Right atrium auricular region (tissue), 2 donors: Measurements from ENCODE around the gene INPP4B. TPM values are rescaled to one million over a fixed set of nuclear protein-coding genes. Genes with fewer than 3 reads are reported as not detected.

ENCODE experiments used
- DNase-seq: peaks from one replicate; pipeline ENCODE4 v3.0.0-alpha.2; 2019; ENCODE audit warnings: low spot score
- H3K27ac ChIP-seq, 2 donors: fragments of 200-600 bp; sonication (generic); 1 replicate in 1 of 2; 2 replicates in 1 of 2; pipeline ENCODE4 v1.5.1; 2016 to 2019
- H3K27me3 ChIP-seq, 2 donors: fragments of 200-600 bp; sonication (generic); one replicate each; pipeline versions ENCODE4 v1.5.1 to v1.6.0; 2017 to 2019
- H3K36me3 ChIP-seq: fragments of 200-600 bp; sonication (generic); one replicate; pipeline ENCODE4 v1.5.1; 2016
- H3K4me1 ChIP-seq, 2 donors: fragments of 200-600 bp; sonication (generic); one replicate each; pipeline versions ENCODE4 v1.5.1 to v1.6.0; 2017 to 2019
- H3K4me3 ChIP-seq, 2 donors: fragments of 200-600 bp; sonication (generic); 1 replicate in 1 of 2; 2 replicates in 1 of 2; pipeline ENCODE4 v1.5.1; 2017 to 2019; ENCODE audit warnings: mild to moderate bottlenecking in 1 of 2, moderate library complexity in 1 of 2
- H3K9me3 ChIP-seq, 2 donors: fragments of 200-600 bp; sonication (generic); one replicate each; pipeline ENCODE4 v1.5.1; 2019
- total RNA-seq, 2 donors: library from RNA; depleted of rRNA; stranded (reverse); fragments of >200 nt; gene quantifications; one replicate each; pipeline ENCODE4 v1.1.0, GENCODE V29; 2016
- TF ChIP-seq, protein P1 (sequence below), 2 donors: fragments of 200-600 bp; sonication (generic); IDR thresholded peaks; one replicate each; pipeline ENCODE4 v1.5.1; 2019; ENCODE audit warnings: antibody characterized with exemption in 2 of 2

INPP4B gene
- total RNA-seq, 2 donors from 2014 or later = 14.8 to 15.3 TPM

DNA sequence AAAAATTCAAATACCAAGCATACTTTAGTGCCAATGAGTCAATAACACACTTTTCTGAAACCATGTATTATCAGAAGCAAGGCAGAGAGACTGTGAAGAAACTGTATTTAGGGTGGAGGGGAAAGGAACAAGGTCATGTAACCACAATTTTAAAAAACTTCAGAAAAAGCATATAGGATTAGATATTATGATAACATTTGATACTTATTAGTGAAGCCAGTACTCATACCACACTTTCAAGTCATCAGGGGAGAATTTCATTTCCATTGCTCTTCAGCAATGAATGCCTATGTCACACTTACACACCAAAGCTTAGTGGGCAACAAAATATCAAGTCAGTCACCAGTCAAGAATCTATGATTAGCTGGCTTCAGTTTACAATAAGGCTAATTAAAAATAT lies 607.5 kb downstream of the INPP4B start:
- Histone ChIP-seq H3K27ac (no peak overlapping the region), H3K9me3 (no peaks in the 10 kb centered on the region), H3K27me3 (no peaks in the 10 kb centered on the region), H3K4me1 (no peaks in the 10 kb centered on the region), H3K4me3 (no peak overlapping the region), H3K36me3 (no peaks in the 10 kb centered on the region)
- DNase-seq = no peak
- TF ChIP-seq, protein P1, sequence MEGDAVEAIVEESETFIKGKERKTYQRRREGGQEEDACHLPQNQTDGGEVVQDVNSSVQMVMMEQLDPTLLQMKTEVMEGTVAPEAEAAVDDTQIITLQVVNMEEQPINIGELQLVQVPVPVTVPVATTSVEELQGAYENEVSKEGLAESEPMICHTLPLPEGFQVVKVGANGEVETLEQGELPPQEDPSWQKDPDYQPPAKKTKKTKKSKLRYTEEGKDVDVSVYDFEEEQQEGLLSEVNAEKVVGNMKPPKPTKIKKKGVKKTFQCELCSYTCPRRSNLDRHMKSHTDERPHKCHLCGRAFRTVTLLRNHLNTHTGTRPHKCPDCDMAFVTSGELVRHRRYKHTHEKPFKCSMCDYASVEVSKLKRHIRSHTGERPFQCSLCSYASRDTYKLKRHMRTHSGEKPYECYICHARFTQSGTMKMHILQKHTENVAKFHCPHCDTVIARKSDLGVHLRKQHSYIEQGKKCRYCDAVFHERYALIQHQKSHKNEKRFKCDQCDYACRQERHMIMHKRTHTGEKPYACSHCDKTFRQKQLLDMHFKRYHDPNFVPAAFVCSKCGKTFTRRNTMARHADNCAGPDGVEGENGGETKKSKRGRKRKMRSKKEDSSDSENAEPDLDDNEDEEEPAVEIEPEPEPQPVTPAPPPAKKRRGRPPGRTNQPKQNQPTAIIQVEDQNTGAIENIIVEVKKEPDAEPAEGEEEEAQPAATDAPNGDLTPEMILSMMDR (IDR thresholded peaks at IDR 0.05) = no peak

DNA sequence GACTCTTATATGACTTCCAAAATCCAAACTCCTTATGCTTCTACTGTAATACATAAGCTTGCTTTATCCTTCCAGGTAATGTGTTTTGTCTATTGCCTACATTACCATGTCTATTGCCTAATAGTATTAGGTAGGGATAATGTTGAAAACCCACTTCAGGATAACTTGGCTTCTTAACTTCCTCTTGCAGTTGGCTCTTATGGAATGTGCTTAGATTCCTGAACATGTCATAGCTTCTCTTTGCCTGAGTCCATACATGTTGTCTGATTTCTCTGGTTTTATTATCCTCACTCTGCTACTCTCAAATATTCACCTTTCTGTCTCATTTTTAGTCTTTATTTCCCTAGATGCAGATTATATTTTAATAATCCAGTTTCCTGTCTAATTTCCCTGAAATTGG lies 609.8 kb downstream of the INPP4B start:
- DNase-seq = no peak
- Histone ChIP-seq H3K27me3 (no peaks in the 10 kb centered on the region), H3K4me3 (no peak overlapping the region), H3K36me3 (no peaks in the 10 kb centered on the region), H3K9me3 (no peaks in the 10 kb centered on the region), H3K27ac (no peak overlapping the region), H3K4me1 (no peaks in the 10 kb centered on the region)
- TF ChIP-seq, protein P1 (IDR thresholded peaks at IDR 0.05) = no peak

DNA sequence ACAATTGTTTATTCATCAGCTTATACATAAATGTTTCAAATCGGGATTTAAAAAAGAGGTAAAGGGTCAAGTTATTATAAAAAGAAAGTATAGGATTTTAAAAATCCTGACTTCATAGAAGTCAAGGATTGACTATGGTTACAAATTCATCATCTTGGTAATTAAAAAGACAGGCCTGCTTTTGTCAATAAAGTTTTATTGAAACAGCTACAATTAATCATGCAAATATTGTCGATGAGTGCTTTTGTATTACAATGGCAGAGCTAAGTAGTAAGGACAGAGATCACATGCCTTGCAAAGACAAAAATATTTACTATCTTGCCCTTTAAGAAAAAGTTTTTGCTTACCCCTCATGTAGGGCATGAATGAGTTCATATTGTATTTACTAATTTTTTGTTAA lies 614.3 kb downstream of the INPP4B start:
- no peaks in the 10 kb centered on the region for H3K4me1 ChIP-seq
- no peaks in the 10 kb centered on the region for H3K9me3 ChIP-seq
- DNase-seq = no peak
- no peaks in the 10 kb centered on the region for H3K27me3 ChIP-seq
- H3K4me3 ChIP-seq = no peak overlapping the region
- TF ChIP-seq, protein P1 (IDR thresholded peaks at IDR 0.05) = no peak
- no peak overlapping the region for H3K27ac ChIP-seq
- H3K36me3 ChIP-seq = no peaks in the 10 kb centered on the region

DNA sequence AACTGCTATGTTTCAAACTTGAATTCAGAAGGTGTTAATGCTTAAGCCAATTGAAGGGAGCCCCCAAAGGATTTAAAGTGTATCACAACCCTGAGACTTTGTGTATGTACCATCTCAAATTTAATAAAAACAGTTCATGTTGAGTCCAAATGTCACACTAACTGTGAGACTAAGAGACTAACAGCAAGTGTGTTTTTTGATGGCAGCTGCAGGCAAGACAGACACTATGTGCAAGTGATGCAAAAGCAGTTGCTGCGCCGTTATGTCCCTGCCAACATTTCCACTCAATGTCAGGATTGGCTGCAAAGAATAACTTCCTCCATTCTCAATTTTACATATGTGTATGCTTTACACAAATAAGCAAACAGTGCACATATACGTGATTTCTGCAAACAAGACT lies 615.1 kb downstream of the INPP4B start:
- Histone ChIP-seq H3K36me3 (no peaks in the 10 kb centered on the region), H3K9me3 (no peaks in the 10 kb centered on the region), H3K27ac (no peak overlapping the region), H3K4me1 (no peaks in the 10 kb centered on the region), H3K27me3 (no peaks in the 10 kb centered on the region), H3K4me3 (no peak overlapping the region)
- DNase-seq = no peak
- TF ChIP-seq, protein P1 (IDR thresholded peaks at IDR 0.05) = no peak

DNA sequence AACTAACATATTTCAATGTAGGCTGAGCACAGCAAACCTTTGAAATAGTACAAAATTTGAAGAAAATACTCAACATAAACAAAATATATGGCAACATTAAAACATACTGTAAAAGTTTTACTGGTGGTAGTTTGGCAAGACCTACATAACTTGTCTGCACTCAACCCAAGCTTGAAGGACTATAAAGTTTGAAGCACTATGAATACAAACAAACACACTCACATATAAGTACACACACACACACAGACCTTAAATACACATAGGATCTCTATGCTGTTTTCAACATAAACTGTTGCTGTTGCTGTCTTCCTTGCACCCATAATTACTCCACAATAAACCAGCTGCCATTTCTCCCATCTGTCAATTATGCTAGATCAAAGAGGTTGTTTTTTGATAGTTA lies 620.1 kb downstream of the INPP4B start:
- H3K27me3 ChIP-seq = no peaks in the 10 kb centered on the region
- H3K27ac ChIP-seq = no peak overlapping the region
- no peaks in the 10 kb centered on the region for H3K9me3 ChIP-seq
- H3K36me3 ChIP-seq = no peaks in the 10 kb centered on the region
- no peak for DNase-seq
- no peaks in the 10 kb centered on the region for H3K4me1 ChIP-seq
- TF ChIP-seq, protein P1 (IDR thresholded peaks at IDR 0.05) = no peak
- H3K4me3 ChIP-seq = no peak overlapping the region

DNA sequence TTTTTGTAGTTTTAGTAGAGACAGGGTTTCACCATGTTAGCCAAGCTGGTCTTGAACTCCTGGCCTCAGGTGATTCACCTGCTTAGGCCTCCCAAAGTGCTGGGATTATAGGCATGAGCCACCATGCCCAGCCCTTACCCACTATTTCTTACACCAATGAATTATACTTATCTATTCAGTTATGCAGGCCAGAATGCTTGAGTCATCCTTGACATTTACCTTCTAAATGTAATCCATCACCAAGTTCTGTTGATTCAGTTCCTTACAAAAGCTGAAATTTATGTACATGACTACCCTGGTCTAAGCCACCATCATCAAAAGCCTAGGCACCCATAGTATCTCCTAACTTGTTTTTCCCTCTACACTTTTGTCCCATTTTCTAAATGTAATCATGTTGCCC lies 624.0 kb downstream of the INPP4B start:
- TF ChIP-seq, protein P1 (IDR thresholded peaks at IDR 0.05) = no peak
- H3K27ac ChIP-seq = no peak overlapping the region
- H3K4me1 ChIP-seq = no peaks in the 10 kb centered on the region
- DNase-seq = no peak
- no peak overlapping the region for H3K4me3 ChIP-seq
- H3K9me3 ChIP-seq = no peaks in the 10 kb centered on the region
- no peaks in the 10 kb centered on the region for H3K27me3 ChIP-seq
- no peaks in the 10 kb centered on the region for H3K36me3 ChIP-seq
